Gastrocnemius medialis (tissue), 4 donors: ENCODE measurements around the gene SORCS1.

Source experiments
- POLR2A ChIP-seq, 2 donors: fragments of 450-650 bp; IDR thresholded peaks; one replicate each; pipeline ENCODE4 v1.6.1; 2017; ENCODE audit warnings: antibody characterized with exemption in 2 of 2, mild to moderate bottlenecking in 2 of 2, moderate library complexity in 2 of 2
- TF ChIP-seq, protein P1 (sequence below), 5 experiments: fragments of 450-650 bp in 3 of 5; fragments of 200-600 bp in 2 of 5; sonication (generic) in 2 of 5; IDR thresholded peaks in 4 of 5; conservative IDR thresholded peaks in 1 of 5; 1 replicate in 4 of 5; 2 replicates in 1 of 5; pipeline ENCODE4 v1.5.1; 2016 to 2019; ENCODE audit warnings: antibody characterized with exemption in 5 of 5, mild to moderate bottlenecking in 3 of 5, moderate library complexity in 3 of 5

DNA sequence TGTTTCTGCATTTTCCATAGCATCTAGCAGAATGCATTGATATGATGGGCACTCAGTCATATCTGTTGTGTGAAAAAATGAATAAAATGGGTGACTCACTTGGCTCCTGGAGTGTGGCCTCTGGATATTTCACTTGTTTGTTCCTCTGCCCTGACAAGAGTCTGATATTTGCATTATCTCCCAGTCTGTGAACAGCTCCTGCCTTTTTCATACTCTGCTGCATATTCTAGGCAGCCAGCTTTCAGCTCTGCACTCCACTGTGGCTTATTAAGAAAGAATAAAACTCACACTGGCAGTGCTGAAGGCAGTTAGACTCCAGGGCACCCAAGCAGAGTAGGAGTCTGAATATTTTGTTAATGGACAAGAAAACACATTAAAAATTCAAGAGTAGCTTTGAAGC is 623.9 kb downstream of the SORCS1 start:
- TF ChIP-seq, protein P1, sequence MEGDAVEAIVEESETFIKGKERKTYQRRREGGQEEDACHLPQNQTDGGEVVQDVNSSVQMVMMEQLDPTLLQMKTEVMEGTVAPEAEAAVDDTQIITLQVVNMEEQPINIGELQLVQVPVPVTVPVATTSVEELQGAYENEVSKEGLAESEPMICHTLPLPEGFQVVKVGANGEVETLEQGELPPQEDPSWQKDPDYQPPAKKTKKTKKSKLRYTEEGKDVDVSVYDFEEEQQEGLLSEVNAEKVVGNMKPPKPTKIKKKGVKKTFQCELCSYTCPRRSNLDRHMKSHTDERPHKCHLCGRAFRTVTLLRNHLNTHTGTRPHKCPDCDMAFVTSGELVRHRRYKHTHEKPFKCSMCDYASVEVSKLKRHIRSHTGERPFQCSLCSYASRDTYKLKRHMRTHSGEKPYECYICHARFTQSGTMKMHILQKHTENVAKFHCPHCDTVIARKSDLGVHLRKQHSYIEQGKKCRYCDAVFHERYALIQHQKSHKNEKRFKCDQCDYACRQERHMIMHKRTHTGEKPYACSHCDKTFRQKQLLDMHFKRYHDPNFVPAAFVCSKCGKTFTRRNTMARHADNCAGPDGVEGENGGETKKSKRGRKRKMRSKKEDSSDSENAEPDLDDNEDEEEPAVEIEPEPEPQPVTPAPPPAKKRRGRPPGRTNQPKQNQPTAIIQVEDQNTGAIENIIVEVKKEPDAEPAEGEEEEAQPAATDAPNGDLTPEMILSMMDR (IDR thresholded peaks at IDR 0.05 in 4 of 5, conservative IDR thresholded peaks at IDR 0.05 in 1 of 5), result no peak
- no peak for TF ChIP-seq POLR2A (IDR thresholded peaks at IDR 0.05)
